Upper lobe of left lung (tissue), 4 donors: ENCODE data around the gene SUN1.
"Not testable (repeated sequence)": the region's sequence is repeated elsewhere in the genome, so short reads cannot be mapped to it uniquely, and the experiment has no call there.

Experiments used
- POLR2A ChIP-seq, 4 donors: fragments of 450-650 bp; IDR thresholded peaks; one replicate each; pipeline ENCODE4 v1.5.1; 2016 to 2017; ENCODE audit warnings: antibody characterized with exemption in 4 of 4, mild to moderate bottlenecking in 2 of 4
- TF ChIP-seq, protein P1 (sequence below), 6 experiments: fragments of 450-650 bp in 4 of 6; fragments of 200-600 bp in 2 of 6; sonication (generic) in 2 of 6; IDR thresholded peaks; one replicate each; pipeline ENCODE4 v1.5.1; 2016 to 2019; ENCODE audit warnings: antibody characterized with exemption in 6 of 6

DNA sequence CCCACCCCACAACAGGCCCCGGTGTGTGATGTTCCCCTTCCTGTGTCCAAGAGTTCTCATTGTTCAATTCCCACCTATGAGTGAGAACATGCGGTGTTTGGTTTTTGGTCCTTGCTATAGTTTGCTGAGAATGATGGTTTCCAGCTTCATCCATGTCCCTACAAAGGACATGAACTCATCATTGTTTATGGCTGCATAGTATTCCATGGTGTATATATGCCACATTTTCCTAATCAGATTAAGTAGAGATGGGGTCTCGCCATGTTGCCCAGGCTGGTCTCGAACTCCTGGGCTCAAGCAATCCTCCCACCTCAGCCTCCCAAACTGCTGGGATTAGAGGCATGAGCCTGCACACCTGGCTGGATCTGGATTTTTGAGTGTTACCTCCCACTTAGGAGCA is 28.5 kb upstream of the SUN1 start:
- TF ChIP-seq, protein P1, sequence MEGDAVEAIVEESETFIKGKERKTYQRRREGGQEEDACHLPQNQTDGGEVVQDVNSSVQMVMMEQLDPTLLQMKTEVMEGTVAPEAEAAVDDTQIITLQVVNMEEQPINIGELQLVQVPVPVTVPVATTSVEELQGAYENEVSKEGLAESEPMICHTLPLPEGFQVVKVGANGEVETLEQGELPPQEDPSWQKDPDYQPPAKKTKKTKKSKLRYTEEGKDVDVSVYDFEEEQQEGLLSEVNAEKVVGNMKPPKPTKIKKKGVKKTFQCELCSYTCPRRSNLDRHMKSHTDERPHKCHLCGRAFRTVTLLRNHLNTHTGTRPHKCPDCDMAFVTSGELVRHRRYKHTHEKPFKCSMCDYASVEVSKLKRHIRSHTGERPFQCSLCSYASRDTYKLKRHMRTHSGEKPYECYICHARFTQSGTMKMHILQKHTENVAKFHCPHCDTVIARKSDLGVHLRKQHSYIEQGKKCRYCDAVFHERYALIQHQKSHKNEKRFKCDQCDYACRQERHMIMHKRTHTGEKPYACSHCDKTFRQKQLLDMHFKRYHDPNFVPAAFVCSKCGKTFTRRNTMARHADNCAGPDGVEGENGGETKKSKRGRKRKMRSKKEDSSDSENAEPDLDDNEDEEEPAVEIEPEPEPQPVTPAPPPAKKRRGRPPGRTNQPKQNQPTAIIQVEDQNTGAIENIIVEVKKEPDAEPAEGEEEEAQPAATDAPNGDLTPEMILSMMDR (IDR thresholded peaks at IDR 0.05), result not testable (repeated sequence)
- not testable (repeated sequence) for TF ChIP-seq POLR2A (IDR thresholded peaks at IDR 0.05)
